Activated CD4-positive, CD25-positive, alpha-beta regulatory T cell treated with anti-CD3 and anti-CD28 coated beads, Interleukin-2, amount 50 U/mL, for 24 hours (primary cell): ENCODE measurements around the gene STXBP4.

Experiments used
- ATAC-seq, 2 donors: fragments of 150-1000 bp; cut with Tn5 transposase; one replicate each; pipeline ENCODE4 v1.10.0; 2021; ENCODE audit warnings: mild to moderate bottlenecking in 1 of 2, moderate library complexity in 1 of 2

The STXBP4 gene

GRCh38 chr17:55174133-55174532 lies 205.6 kb downstream of the STXBP4 start:
- no peak for ATAC-seq

- no peak for ATAC-seq
These were observed 207.3 kb downstream of the STXBP4 start for GRCh38 chr17:55175788-55176427.

GRCh38 chr17:55177159-55177854 lies 208.7 kb downstream of the STXBP4 start:
- no peak for ATAC-seq

- no peak for ATAC-seq
These were observed 209.3 kb downstream of the STXBP4 start for GRCh38 chr17:55177855-55178217.

GRCh38 chr17:55186937-55187770 lies 218.6 kb downstream of the STXBP4 start:
- no peak for ATAC-seq

GRCh38 chr17:55190748-55191147 lies 222.2 kb downstream of the STXBP4 start:
- no peak for ATAC-seq

- no peak for ATAC-seq
These were observed 230.3 kb downstream of the STXBP4 start for GRCh38 chr17:55198690-55199370.

- ATAC-seq: no peak
These were observed 232.3 kb downstream of the STXBP4 start for GRCh38 chr17:55200904-55201303.

GRCh38 chr17:55201308-55201932 lies 232.9 kb downstream of the STXBP4 start:
- no peak for ATAC-seq

- no peak for ATAC-seq
These were observed 234.3 kb downstream of the STXBP4 start for GRCh38 chr17:55202896-55203295.

- no peak for ATAC-seq
These were observed 239.7 kb downstream of the STXBP4 start for GRCh38 chr17:55208078-55208812.

GRCh38 chr17:55210292-55210691 lies 241.7 kb downstream of the STXBP4 start:
- no peak for ATAC-seq

GRCh38 chr17:55212880-55213279 lies 244.3 kb downstream of the STXBP4 start:
- ATAC-seq: no peak

GRCh38 chr17:55215711-55216110 lies 247.1 kb downstream of the STXBP4 start:
- no peak for ATAC-seq

- ATAC-seq: no peak
These were observed 248.3 kb downstream of the STXBP4 start for GRCh38 chr17:55216888-55217287.

- ATAC-seq: no peak
These were observed 250.9 kb downstream of the STXBP4 start for GRCh38 chr17:55219459-55219858.

- no peak for ATAC-seq
These were observed 251.4 kb downstream of the STXBP4 start for GRCh38 chr17:55219934-55220333.
